GM10266 (cell line): ENCODE data around the gene FBXL7.
A peak's percentile ranks its signal among the peaks of the same experiment; 100 is the strongest.

Experiments used
- DNase-seq: peaks from one replicate; pipeline ENCODE4 v3.0.0; 2012; ENCODE audit errors: extremely low spot score
- TF ChIP-seq, protein P1 (sequence below): IDR thresholded peaks from 2 replicates; pipeline ENCODE4 v1.5.1; 2012; ENCODE audit warnings: mild to moderate bottlenecking, low read depth; ENCODE audit not compliant: control insufficient read depth, insufficient read depth; ENCODE audit errors: missing control alignments

FBXL7 gene

GRCh38 chr5:15597804-15598203, 97.8 kb downstream of the FBXL7 start:
- TF ChIP-seq, protein P1, sequence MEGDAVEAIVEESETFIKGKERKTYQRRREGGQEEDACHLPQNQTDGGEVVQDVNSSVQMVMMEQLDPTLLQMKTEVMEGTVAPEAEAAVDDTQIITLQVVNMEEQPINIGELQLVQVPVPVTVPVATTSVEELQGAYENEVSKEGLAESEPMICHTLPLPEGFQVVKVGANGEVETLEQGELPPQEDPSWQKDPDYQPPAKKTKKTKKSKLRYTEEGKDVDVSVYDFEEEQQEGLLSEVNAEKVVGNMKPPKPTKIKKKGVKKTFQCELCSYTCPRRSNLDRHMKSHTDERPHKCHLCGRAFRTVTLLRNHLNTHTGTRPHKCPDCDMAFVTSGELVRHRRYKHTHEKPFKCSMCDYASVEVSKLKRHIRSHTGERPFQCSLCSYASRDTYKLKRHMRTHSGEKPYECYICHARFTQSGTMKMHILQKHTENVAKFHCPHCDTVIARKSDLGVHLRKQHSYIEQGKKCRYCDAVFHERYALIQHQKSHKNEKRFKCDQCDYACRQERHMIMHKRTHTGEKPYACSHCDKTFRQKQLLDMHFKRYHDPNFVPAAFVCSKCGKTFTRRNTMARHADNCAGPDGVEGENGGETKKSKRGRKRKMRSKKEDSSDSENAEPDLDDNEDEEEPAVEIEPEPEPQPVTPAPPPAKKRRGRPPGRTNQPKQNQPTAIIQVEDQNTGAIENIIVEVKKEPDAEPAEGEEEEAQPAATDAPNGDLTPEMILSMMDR, result no peak
- DNase-seq, result no peak

- no peak for DNase-seq
- TF ChIP-seq, protein P1, result peak; percentile 31
These were observed 98.4 kb downstream of the FBXL7 start for GRCh38 chr5:15598294-15598902.

DNA sequence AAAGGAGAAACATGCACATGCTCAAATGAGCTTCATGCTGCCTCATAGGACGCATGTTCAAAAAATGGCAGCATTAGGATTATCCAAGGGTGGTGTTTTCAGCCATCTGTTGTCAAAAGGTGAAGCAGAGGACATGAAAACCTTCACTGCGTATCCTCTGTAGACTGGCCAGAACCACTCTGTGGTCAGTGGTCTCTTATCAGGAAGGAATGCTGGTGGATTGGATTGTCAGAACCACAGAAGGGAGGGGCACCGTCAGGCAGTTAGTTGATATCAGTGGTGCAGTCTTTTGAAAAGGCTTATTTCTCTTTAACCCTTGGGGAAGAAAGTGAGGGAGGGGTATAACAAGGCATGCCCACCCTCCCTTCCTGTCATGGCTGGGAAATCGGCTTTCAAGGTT, 100.1 kb downstream of the FBXL7 start:
- TF ChIP-seq, protein P1, result no peak
- no peak for DNase-seq

DNA sequence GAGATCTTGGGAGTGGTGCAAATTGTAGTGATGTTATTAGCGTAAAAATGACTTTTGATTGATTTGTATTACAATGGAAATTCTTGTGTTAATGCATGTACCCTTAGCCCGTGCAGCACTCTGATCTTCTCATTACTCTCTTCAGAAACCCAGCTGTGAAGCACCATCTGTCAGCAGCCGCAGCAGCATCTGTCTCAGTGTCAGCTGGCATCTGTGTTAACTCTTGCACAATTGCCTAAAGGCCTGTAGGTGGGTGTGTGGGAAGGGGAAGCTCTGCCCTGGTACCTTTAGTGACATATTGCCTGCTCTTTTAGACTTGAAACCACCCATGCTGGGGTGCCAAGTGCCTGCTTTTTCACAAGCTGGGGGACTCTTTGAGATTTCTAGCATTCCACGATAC, 101.3 kb downstream of the FBXL7 start:
- DNase-seq, result no peak
- TF ChIP-seq, protein P1, result no peak

GRCh38 chr5:15601853-15602252, 101.9 kb downstream of the FBXL7 start:
- TF ChIP-seq, protein P1, result no peak
- no peak for DNase-seq

DNA sequence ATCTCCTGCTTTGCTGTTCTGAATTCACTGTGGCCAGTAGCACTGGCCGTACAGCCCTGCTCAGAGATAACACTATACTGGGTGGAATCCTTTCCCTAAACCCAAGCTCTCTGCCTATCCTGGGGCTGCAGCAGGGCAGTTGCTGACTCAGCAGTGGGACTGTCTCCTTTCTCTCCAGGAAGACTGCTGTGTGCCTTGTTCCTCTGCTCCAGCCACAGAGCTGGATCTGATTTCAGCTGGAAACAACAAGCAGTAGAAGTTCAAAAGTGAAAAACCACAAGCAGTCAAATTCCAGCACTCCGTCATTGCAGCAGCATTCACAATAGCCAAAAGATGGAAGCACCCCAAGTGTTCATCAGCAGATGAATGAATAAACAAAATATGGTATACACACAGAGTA, 105.0 kb downstream of the FBXL7 start:
- DNase-seq, result no peak
- TF ChIP-seq, protein P1, result no peak

GRCh38 chr5:15606197-15606596, 106.2 kb downstream of the FBXL7 start:
- no peak for DNase-seq
- TF ChIP-seq, protein P1, result no peak
